Nephron progenitor cell (in vitro differentiated cells): ENCODE measurements around the gene GLUL.

ENCODE experiments used
- DNase-seq: peaks from one replicate; pipeline ENCODE4 v3.0.0; 2021
- H3K27ac Mint-ChIP-seq: 2 replicates; pipeline ENCODE4 v1.8.0; 2021; ENCODE audit warnings: mild to moderate bottlenecking, moderate library complexity, mixed read lengths
- H3K27me3 Mint-ChIP-seq: 2 replicates; pipeline ENCODE4 v1.8.0; 2021; ENCODE audit warnings: mild to moderate bottlenecking, low read depth, mixed read lengths; ENCODE audit not compliant: poor library complexity
- H3K36me3 Mint-ChIP-seq: 2 replicates; pipeline ENCODE4 v1.8.0; 2021; ENCODE audit warnings: low read depth, mixed read lengths
- H3K4me1 Mint-ChIP-seq: 2 replicates; pipeline ENCODE4 v1.8.0; 2021; ENCODE audit warnings: mixed read lengths
- H3K4me3 Mint-ChIP-seq: 2 replicates; pipeline ENCODE4 v1.8.0; 2021; ENCODE audit warnings: mild to moderate bottlenecking, moderate library complexity, mixed read lengths
- H3K9me3 Mint-ChIP-seq: 2 replicates; pipeline ENCODE4 v1.8.0; 2021; ENCODE audit warnings: mild to moderate bottlenecking, moderate library complexity, mixed read lengths
- CTCF ChIP-seq: fragments of 200-600 bp; sonication (generic); IDR thresholded peaks from 2 replicates; pipeline ENCODE4 v1.5.0; 2021; ENCODE audit warnings: antibody characterized with exemption

Gene GLUL

GRCh38 chr1:182410620-182411273 lies 19.2 kb upstream of the GLUL start:
- DNase-seq: no peak
- Mint-ChIP-seq H3K36me3 (no peaks in the 10 kb centered on the region), H3K4me1 (peaks cover 31% of the 10 kb centered on the region), H3K4me3 (no peak overlapping the region), H3K27me3 (peaks cover 2% of the 10 kb centered on the region), H3K27ac (no peak overlapping the region), H3K9me3 (peaks cover 8% of the 10 kb centered on the region)
- no peak for TF ChIP-seq CTCF

- Mint-ChIP-seq H3K27me3 (no peaks in the 10 kb centered on the region), H3K4me1 (peaks cover 25% of the 10 kb centered on the region), H3K9me3 (peaks cover 14% of the 10 kb centered on the region), H3K27ac (no peak overlapping the region), H3K4me3 (no peak overlapping the region), H3K36me3 (no peaks in the 10 kb centered on the region)
- no peak for TF ChIP-seq CTCF
- no peak for DNase-seq
Observed at GRCh38 chr1:182410138-182410537, 18.5 kb upstream of the GLUL start.

GRCh38 chr1:182408435-182409075 lies 17.0 kb upstream of the GLUL start:
- Mint-ChIP-seq H3K27me3 (no peaks in the 10 kb centered on the region), H3K4me3 (no peak overlapping the region), H3K4me1 (peaks cover 23% of the 10 kb centered on the region), H3K27ac (no peak overlapping the region), H3K36me3 (no peaks in the 10 kb centered on the region), H3K9me3 (peaks cover 24% of the 10 kb centered on the region)
- TF ChIP-seq CTCF: no peak
- no peak for DNase-seq

- no peaks in the 10 kb centered on the region for H3K36me3 Mint-ChIP-seq
- DNase-seq: no peak
- H3K4me1 Mint-ChIP-seq: peaks cover 23% of the 10 kb centered on the region
- no peaks in the 10 kb centered on the region for H3K27me3 Mint-ChIP-seq
- H3K9me3 Mint-ChIP-seq: peaks cover 24% of the 10 kb centered on the region
- no peak overlapping the region for H3K27ac Mint-ChIP-seq
- TF ChIP-seq CTCF: no peak
- no peak overlapping the region for H3K4me3 Mint-ChIP-seq
Observed at GRCh38 chr1:182407724-182408123, 16.1 kb upstream of the GLUL start.

DNA sequence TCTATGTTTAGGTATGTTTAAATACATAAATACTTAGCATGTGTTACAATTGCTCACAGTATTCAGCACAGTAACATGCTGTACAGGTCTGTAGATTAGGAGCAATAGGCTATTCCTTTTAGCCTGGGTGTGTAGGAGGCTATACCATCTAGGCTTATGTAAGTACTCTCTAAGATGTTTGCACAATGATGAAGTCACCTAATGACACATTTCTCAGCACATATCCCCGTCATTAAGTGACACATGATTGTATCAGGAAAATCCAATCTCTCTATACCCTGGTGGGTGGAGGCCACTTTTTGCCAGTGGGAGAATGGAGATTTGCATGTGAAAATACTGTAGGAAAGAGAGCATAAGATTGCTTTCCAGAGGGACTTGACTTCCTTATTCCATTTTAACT lies 14.4 kb upstream of the GLUL start:
- TF ChIP-seq CTCF: no peak
- Mint-ChIP-seq H3K4me1 (peaks cover 23% of the 10 kb centered on the region), H3K4me3 (no peak overlapping the region), H3K27me3 (no peaks in the 10 kb centered on the region), H3K9me3 (peaks cover 24% of the 10 kb centered on the region), H3K27ac (no peak overlapping the region), H3K36me3 (no peaks in the 10 kb centered on the region)
- no peak for DNase-seq

DNA sequence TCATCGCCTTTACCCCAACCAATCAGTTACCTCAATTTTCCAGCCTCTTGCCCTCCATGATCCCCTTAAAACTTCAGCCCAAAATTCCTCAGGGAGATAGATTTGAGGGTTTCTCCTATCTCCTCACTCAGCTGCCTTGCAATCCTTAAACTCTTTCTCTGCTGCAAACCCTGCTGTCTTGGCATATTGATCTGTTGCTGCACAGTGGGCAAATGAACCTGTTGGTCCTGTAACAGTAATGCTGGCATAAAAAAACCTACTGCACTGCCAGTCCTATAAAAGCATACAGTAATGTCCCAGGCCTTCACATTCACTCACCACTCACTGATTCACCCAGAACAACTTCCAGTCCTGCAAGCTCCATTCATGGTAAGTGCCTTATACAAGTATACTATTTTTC lies 14.0 kb upstream of the GLUL start:
- H3K27me3 Mint-ChIP-seq: no peaks in the 10 kb centered on the region
- H3K27ac Mint-ChIP-seq: no peak overlapping the region
- H3K36me3 Mint-ChIP-seq: no peaks in the 10 kb centered on the region
- peaks cover 23% of the 10 kb centered on the region for H3K4me1 Mint-ChIP-seq
- no peak overlapping the region for H3K4me3 Mint-ChIP-seq
- no peak for TF ChIP-seq CTCF
- peaks cover 24% of the 10 kb centered on the region for H3K9me3 Mint-ChIP-seq
- no peak for DNase-seq
